Mammary epithelial cell (primary cell): ENCODE results near the gene TRIM38.
"Not testable (repeated sequence)": the region's sequence is repeated elsewhere in the genome, so short reads cannot be mapped to it uniquely, and the experiment has no call there.

Experiments
- CTCF ChIP-seq, 2 donors: IDR thresholded peaks in 1 of 2; conservative IDR thresholded peaks in 1 of 2; 2 replicates each; pipeline ENCODE4 v1.5.1; 2011 to 2012; ENCODE audit warnings: inconsistent platforms in 2 of 2, low read length in 2 of 2, mild to moderate bottlenecking in 2 of 2, control low read depth in 1 of 2, low read depth in 1 of 2; ENCODE audit not compliant: insufficient read depth in 1 of 2; ENCODE audit errors: extremely low read depth in 1 of 2
- EZH2 ChIP-seq: IDR thresholded peaks from 2 replicates; pipeline ENCODE4 v1.6.1; 2012; ENCODE audit warnings: low read length, inconsistent platforms, borderline replicate concordance

GRCh38 chr6:25945738-25946137, 16.9 kb upstream of the TRIM38 start:
- TF ChIP-seq CTCF (conservative IDR thresholded peaks at IDR 0.05 in 1 of 2, IDR thresholded peaks at IDR 0.05 in 1 of 2; ENCODE audit: extremely low read depth in 1 of 2, insufficient read depth in 1 of 2, low read depth in 1 of 2, low read length in 2 of 2); EZH2: not testable (repeated sequence)
